HL-60 (cell line): ENCODE data around the gene PPM1E.

Experiments
- CTCF ChIP-seq: IDR thresholded peaks from one replicate; pipeline ENCODE4 v1.5.1; 2011; ENCODE audit warnings: low read length, control low read depth, inconsistent platforms; ENCODE audit not compliant: insufficient read depth
- REST ChIP-seq: IDR thresholded peaks from 2 replicates; pipeline ENCODE4 v1.6.1; 2012; ENCODE audit warnings: low read depth; ENCODE audit not compliant: insufficient replicate concordance

GRCh38 chr17:58982626-58983025 is 227.0 kb downstream of the PPM1E start:
- TF ChIP-seq CTCF (no peak), REST (no peak)
